HG03520 (cell line): ENCODE results near the gene FAM219A.
A peak's percentile ranks its signal among the peaks of the same experiment; 100 is the strongest.

Experiments used
- ATAC-seq: cut with Tn5 transposase; IDR thresholded peaks from one replicate; pipeline ENCODE4 v1.9.1; 2021; ENCODE audit warnings: mild to moderate bottlenecking, moderate library complexity; ENCODE audit not compliant: unreplicated experiment

Gene FAM219A, protein sequence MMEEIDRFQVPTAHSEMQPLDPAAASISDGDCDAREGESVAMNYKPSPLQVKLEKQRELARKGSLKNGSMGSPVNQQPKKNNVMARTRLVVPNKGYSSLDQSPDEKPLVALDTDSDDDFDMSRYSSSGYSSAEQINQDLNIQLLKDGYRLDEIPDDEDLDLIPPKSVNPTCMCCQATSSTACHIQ

DNA sequence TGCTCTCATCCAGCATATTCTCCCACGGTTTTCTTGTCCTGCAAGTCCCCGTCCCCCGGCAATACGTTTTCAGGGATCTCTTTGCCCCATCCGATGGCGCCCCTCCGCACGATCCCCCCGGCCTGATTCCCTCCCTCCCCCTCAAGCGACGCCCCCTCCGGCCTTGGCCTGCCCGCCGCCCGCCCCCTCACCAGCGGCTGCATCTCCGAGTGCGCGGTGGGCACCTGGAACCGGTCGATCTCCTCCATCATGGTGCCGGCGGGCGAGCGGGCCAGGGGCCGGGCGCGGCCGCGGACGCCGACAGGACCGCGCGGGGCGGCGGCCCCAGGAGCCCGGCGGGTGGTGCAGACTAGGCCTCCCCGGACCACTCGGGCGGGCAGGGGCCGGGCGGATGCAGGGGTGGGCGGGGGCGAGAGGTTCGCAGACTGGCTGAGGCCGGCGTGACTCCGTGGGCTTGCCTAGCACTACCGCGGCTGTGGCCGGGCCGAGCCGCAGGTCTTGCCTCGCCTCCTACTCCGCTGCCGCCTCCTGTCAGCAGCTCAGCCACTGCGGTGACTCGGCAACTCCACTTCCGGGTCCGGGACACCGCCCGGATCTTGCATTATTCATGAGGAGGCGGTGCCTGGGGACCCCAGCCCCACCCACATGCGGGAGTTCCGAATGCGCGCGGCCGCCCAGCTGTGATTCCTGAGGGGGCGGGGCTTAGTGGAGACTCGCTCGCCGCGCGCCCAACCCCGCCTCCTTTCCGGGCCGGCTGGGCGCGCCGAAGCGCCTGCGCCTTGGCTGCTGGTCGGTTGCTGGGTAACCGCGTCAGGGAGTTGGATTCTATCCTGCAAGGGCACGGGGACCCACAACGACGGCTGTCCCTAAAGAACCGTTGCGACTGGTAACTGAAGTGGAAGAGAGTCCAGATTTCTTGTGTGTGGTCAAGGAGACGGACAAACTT lies at the start of gene FAM219A, which contains the start of gene DNAI1:
FAM219A (minus strand) TSS at position 558 of the 946 bp plus-strand sequence; CDS start at position 251, 307 bp downstream.
DNAI1 (plus strand) TSS at position 793 of the 946 bp plus-strand sequence. CDS start 201 bp downstream, outside the sequence.
- peak; percentile 94 for ATAC-seq

DNA sequence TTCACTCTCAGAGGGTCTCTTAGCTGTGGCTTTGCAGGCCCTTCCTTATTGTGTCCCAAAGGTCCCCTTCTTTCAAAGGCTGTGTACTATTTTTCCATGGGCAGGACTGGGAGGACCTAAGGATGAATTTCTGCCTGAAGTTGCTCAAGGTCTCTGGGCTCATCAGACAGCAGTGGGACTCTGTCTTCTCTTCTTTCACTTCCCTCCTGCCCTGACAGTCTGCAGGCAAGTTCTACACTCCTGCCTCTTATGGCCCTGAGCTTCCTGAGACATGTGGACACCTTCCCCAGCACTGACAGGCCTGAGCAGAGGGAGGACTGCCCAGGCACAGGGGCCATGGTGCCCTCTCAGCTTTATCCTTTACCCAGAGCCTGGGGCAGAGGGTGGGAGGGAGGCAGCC lies 49.6 kb upstream of the FAM219A start:
- no peak for ATAC-seq

DNA sequence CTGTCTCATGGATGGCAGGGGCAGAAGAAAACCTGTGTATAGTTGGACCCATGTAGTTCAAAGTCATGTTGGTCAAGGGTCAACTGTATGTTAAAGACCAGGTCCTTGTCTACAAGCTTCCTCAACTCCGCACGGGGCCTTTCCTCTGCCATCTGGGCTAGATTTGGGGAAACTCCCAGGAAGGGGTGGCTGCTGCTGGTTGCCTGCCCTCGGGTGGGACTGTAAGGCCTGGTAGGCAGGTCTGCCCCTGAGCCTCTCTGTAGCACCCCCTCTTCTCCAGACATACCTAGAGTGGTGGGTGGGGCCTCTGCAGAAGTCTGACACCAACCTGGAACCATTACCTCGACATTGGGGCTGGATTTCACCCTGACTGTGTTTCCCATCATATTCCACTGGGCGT lies 49.2 kb upstream of the FAM219A start:
- ATAC-seq: no peak

DNA sequence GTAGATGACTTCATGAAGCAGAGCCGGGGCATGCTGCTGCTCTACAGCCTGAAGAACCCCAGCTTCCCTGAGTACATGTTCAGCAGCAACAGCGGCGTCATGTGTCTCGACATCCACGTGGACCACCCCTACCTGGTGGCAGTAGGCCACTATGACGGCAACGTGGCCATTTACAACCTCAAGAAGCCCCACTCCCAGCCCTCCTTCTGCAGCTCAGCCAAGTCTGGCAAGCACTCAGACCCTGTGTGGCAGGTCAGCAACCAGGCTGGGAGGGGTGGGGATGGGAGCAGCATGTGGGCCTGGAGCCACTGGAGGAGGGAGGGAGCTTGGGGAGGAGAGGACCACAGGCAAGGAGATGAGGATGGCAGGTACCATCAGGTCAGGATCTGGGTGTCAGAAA lies 48.3 kb upstream of the FAM219A start:
- no peak for ATAC-seq

DNA sequence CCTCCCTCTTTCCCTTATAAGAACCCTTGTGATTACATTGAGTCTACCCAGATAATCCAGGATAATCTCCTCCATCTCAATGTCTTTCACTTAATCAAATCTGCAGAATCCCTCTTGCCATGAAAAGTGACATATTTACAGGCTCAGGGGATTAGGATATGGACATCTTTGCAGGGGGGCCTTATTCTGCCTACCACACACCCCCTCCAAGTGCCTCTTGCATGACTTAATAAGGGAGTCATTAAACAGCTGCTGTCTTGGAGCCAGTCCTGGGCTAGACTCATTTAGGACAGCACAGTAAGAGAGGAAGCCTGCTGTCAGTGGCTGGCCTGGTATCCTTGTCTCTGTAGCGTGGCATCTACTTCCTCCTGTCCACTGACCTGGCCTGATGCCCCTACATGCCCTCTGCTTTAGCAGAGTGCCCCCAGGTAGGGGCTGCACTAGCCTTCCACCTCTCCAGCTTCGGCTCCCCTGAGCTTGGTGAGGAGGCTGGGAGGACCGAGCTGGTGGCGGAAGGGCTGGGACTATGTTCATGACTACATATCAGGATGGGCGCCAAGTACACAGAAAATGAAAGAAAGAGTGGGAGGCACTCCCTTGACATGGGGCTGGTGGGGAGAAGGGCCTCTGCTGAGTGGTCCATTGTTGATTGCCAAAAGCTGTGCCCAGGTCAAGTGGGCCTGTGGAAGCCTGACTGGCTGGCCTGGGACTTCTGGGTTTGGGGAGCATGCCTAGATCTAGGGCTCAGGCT lies 47.2 kb upstream of the FAM219A start:
- no peak for ATAC-seq

DNA sequence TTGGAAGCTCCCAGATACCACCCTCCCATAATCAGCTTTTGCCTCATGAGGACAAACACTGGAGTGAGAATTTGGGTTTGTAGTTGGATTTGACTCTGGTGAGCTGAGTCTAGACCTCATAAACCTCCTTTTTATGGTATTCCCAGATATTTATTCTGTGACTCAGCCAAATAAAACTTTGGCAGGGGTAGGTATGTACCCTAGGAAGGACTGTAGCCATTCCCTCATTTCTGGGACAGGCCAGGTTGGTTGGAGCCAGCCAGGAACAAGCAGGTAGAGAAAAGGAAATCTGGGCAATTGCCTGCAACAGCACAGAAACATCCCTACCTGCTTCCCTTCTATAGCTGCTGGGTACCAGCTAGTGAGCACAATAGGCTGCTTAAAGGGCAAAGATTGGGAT lies 45.0 kb upstream of the FAM219A start:
- ATAC-seq: no peak

DNA sequence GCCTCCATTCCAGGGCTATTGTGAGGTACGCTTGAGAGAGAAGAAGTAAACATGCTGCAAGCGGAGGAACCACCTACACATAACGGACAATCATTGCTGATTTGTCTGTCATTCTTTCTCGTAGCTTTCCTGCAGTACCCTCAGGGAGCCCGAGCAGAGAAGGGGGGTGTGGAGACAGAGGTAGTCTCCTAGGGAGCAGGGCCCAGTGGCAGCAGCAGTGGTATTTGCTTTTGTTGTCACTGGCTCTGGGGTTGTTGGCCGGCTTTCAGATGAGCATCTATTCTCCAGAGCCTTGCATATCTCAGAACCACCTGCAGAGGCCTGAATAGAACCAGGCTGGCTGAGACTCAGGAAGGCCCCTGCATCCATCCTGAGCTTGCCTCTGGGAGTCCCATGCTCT lies 44.5 kb upstream of the FAM219A start:
- no peak for ATAC-seq

DNA sequence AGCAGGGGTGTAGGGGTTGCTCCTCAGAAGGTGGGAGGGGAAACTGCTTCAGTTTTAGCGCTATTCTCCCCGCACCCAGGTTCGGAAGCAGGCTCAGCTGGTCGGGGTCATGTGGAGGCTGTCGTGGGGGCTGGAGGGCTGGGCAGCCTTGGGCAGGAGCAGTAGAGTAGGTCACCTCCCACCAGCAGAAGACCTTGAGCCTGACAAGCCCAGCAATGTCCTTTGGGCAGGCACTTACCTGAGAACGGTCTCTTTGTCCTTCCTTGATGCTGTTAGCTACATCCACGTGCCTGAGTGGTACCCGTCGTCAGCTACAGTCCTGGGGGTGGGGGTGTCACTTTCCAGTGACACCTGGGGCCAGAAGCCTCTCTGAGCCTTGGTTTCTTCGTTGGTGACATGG lies 44.1 kb upstream of the FAM219A start:
- no peak for ATAC-seq

DNA sequence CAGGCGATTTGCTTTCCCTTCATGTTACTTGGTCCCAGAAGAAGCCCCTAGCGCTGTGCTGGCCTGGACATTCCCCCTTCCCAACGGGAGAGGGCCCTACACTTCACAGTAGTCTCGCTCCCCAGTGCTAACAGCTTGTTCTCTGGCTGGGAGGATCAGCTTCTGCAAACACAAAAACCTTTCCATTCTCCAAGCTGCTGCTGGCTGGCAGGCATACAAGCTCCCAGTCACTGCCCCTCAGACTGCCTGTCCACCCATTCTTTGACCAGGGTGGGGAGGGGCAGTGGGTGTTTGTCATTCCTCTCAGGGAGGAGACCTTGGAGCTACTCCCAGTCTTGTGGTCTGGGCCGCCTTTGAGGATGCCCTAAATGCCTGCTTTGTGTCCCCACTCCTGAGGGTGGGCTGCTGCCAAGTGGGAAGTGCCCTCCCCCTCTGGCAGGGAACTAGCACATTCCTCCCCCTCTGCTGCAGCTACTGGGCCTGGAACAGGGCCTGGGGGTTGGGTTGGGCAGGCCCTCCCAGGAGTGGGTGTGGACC lies 43.6 kb upstream of the FAM219A start:
- no peak for ATAC-seq

DNA sequence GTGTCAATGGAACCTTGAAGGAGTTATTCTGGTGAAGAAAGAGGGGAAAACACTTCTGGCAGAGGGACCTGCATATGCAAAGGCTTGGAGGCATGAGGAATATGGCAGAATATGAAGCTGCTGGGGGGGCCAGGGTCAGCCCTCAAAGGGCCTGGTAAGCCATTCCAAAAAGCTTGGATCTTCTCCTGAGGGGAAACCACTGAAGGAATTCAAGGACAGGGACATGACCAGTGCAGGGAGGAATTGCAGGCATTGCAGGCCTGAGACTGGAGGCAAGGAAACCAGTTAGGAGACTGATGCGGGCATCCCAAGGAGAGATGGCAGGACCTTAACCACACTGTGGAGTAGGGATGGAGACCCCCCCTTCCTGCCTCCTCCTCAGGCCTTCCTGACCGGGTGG lies 43.0 kb upstream of the FAM219A start:
- ATAC-seq: no peak

DNA sequence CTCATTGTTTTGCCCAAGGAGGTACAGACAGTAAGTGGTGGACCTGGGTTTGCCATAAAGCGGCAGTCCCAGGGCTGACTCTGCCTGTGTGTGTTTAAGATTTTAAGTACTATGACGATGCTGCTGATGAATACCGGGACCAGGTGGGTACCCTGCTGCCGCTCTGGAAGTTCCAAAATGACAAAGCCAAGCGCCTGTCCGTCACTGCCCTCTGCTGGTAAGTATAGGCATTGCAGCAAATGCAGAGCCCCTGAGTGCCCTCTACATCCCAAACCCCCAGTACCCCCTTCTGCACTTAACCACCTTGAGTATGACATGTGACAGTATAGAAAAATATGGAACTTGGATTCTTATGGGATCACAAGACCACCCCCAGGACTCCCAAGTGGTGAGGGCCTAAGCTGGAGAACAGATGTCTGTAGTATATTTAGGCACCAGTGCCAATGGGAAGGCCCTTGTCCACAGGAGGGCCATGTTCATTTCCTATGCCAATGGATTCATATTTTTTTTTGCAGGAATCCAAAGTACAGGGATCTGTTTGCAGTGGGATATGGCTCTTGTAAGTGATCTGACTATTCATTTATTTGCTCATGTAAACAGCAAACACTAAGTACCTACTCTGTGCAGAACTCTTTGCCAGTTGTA lies 42.4 kb upstream of the FAM219A start:
- ATAC-seq: no peak

DNA sequence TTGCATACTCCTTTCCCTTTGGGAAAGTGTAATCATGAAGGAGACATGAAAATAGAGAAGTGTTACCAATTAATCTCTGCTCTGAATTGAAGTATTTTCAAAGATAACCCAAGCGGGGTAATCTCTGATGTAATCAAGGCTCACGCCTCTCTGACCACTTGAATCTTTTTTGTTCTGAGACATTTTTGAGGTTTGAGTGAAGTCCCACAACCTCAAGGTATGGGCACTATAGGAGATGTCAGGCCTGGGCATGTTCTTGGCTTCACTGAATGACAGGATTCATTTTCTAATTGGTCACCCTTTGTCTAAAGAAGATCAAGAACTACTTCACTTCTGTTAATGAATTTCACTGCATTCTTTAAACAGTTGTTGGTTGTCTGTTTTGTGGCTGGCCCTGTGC lies 40.7 kb upstream of the FAM219A start:
- no peak for ATAC-seq

DNA sequence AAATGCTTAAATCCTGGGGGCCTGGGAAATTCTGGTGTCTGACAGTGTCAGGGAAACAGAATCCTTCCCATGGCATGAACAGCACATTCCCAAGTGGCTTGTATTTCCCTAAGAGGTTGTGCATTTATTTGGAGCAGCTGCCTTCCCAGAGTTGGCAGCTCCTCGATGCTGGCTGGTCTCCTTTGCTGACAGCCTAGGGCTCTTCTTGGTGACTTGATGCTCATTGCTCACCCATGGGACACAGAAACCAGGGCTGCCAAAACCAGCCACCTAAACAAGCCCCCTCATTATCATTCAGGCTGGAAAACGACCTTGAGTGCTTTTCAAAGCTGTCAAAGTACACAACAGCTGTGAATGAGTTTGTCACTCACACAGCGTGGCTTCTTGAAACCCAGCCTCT lies 40.2 kb upstream of the FAM219A start:
- no peak for ATAC-seq

DNA sequence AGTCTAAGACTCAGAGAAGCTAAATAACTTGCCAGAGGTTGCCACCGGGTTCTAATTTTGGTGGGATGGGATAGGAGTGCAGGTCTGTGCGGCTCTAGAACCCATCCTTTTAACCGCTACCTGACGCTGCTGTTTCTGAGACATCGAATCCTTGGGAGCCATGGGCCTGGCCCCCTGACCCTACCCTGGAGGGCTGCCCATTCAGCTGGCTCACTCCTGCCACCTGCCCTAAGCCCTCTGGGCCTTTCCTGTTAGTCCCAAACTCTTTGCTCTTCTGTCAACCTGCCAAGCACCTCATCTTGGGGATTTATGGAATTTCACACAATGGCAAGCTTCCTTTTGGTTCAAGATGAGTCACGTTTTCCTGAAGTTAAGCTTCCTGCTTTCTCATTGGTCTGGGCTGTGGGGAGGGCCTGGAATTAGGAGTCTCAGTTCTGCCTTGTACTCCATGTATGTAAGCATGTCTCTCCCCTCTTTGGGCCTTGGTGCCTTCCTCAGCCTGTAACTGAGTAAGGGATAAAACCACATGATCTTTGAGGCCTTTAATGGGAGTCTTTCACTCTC lies 37.9 kb upstream of the FAM219A start:
- ATAC-seq: no peak

DNA sequence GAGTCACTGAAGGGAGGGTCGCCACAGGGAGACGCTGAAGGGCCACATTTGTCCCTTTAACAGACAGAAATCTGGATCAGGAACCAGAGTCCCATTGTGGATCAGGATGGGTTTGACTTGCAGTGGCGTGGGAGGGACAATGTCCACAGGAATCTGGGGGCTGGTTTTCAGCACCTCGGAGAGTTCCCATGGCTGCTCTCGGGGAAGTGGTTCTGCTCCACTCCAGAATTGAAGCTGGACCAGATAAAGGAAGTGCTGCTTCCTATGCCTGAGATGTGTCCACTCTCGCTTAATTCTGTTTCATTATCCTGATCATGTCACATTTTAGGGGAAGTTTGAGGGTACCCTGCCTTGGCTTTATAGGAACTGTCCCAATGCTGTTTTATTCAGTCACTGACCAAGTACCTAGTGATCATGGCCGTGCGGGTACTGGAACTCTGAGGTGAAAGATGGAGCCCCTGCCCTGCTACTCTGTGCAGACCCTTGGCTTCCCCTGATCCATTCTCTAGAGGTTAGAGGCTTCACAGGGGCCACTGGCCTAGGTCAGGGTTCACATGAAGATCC lies 35.7 kb upstream of the FAM219A start:
- no peak for ATAC-seq

DNA sequence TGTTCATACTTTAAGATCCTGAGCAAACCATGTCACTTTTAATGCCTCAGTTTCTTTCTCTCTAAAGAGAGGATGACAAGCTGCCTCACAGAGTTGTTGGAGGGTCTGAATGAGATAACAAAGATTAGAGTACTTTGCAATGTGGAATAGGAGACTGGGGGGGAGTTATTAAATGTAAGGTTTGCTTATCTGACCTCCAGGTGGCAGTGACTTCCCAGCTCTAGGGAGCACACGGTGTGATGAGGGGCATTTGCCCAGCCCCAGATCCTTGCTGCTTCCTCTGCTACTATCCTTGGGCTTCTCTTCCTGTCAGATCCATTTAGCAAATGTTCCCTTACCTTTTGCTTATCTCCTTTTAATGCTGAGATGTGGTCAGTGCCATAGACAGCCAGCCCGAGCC lies 33.7 kb upstream of the FAM219A start:
- no peak for ATAC-seq

DNA sequence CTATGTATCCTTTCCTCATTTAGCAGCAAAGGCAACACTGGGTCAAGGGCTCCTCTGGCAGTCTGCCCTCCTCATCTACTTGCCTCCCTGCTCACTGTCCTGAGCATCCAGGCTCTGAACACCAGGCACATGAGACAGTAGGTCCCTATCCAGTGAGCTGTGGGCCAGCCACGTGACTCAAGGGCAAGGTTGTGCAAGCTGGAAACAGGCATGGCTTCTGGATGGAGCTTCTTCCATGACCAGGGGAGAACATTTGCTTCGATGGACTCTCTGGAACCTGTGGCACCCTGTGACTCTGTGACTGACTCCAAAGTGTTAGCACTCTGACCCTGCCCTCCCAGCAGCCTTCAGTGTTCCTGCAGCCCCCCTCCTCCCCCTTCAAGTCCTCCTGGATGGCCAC lies 33.2 kb upstream of the FAM219A start:
- no peak for ATAC-seq

DNA sequence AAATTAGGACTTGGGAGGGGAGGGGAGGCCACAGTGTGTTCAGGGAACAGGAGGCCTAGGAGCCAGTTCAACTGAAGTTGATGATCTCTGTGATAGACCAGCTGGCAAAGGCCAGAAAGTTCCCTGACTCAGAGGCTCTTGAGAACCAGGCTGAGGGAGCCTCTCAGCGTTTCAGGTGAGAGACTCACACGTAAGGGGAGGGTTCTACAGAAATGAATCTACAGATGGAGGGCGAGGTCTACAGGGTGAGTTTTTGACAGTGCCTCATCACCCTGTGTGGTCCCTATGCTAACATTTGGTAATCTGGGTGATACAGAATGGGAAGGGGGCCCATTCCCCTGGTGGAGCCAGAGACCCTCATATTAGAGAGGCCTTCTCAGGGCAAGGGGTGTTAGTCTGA lies 32.4 kb upstream of the FAM219A start:
- ATAC-seq: no peak

DNA sequence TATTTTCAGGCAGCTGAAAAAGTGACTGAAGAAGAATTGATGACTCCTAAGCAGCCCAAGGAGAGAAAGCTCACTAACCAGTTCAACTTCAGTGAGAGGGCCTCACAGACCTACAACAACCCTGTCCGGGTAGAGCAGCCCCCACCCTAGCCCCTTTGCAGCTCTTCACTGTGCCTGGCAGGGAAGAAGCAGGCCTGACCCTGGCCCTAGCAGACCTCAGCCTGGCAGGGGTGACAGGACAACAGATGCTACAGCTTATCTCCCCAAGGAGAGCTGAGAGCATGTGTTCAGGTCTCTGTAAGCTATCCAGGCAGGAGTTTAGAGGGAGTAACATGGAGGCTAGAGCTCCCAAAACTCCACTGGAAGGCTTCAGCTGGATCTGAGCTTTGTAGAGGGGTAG lies 32.0 kb upstream of the FAM219A start:
- ATAC-seq: no peak

DNA sequence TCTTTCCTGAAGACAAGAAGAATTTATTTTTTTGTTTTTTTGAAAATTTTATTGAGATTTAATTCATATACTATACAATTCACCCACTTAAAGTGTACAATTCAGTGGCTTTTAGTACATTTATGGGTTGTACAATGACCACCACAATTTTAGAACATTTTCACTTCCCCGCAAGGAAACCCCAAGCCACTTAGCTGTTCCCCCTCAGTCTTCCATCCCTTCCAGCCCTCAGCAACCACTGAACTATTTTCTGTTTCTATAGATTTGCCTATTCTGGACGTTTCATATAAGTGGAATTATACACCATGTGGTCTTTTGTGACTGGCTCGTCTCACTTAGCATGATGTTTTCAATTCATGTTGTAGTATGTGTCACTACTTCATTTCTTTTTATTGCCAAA lies 28.2 kb upstream of the FAM219A start:
- no peak for ATAC-seq
